Astrocyte of the spinal cord (primary cell): ENCODE results near the gene PLCH1.

ENCODE experiments used
- DNase-seq: peaks from one replicate; pipeline ENCODE4 v3.0.0; 2011; ENCODE audit warnings: low read depth, low spot score
- H3K4me3 ChIP-seq: 2 replicates; pipeline ENCODE4 v1.5.1; 2011; ENCODE audit warnings: low read depth, mild to moderate bottlenecking, low read length, moderate library complexity
- in situ Hi-C: cut with HindIII; loops from 2 replicates; pipeline ENCODE4 v1.10.0; 2017; ENCODE audit warnings: low sequenced_read_pairs
- TF ChIP-seq, protein P1 (sequence below): IDR thresholded peaks from 2 replicates; pipeline ENCODE4 v1.5.1; 2012; ENCODE audit warnings: low read depth, mild to moderate bottlenecking, low read length, inconsistent platforms

The PLCH1 gene

DNA sequence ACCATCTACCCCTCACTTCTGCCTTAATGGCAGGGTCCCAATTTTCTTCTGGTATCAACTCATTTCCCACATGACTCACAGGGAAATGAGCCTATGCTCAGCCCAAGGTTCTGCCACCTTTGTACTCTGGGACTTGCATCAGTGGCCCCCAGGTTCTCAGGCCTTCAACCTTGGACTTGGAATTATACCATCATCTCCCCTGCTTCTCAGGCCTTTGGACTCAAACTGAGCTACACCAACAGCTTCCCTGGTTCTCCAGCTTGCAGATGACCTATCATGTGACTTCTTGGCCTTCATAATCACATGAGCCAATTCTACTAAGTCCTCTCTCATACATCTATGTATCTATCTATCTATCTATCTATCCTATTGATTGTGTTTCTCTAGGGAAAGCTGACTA is 149.5 kb downstream of the PLCH1 start:
- H3K4me3 ChIP-seq = no peak overlapping the region
- no peak for DNase-seq
- TF ChIP-seq, protein P1, sequence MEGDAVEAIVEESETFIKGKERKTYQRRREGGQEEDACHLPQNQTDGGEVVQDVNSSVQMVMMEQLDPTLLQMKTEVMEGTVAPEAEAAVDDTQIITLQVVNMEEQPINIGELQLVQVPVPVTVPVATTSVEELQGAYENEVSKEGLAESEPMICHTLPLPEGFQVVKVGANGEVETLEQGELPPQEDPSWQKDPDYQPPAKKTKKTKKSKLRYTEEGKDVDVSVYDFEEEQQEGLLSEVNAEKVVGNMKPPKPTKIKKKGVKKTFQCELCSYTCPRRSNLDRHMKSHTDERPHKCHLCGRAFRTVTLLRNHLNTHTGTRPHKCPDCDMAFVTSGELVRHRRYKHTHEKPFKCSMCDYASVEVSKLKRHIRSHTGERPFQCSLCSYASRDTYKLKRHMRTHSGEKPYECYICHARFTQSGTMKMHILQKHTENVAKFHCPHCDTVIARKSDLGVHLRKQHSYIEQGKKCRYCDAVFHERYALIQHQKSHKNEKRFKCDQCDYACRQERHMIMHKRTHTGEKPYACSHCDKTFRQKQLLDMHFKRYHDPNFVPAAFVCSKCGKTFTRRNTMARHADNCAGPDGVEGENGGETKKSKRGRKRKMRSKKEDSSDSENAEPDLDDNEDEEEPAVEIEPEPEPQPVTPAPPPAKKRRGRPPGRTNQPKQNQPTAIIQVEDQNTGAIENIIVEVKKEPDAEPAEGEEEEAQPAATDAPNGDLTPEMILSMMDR = no peak
- in situ Hi-C loops = no loop called here

DNA sequence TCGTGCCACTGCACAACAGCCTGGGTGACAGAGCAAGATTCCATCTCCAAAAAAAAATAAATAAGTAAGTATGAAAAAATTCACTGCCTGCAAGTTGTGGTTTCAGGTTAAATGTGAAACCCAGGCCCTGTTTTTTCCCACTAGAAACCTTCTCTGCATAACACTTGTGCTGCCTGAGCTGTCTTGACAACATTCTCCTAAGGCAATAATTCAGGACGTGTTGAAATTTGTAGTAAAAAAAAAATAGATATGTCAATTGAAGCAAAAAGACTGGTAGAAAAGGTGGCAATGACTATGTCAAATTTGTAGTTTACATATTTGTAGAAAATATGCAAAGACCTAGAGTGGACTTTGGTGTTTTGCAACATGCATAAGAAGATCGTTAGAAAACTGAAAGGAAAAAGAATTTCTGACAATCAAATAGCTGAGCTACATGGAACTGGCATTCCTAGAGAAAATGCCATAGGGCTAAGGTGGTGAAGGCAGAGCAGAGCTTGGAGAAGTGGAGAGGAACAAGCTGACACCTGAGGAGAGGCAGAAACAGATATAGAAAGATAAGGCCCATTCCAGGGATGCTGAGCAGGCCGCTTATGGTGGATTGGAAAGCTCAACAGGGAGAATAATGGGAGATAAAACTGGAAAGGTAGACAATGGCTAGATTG is 150.2 kb downstream of the PLCH1 start:
- no peak for DNase-seq
- in situ Hi-C loops = no loop called here

DNA sequence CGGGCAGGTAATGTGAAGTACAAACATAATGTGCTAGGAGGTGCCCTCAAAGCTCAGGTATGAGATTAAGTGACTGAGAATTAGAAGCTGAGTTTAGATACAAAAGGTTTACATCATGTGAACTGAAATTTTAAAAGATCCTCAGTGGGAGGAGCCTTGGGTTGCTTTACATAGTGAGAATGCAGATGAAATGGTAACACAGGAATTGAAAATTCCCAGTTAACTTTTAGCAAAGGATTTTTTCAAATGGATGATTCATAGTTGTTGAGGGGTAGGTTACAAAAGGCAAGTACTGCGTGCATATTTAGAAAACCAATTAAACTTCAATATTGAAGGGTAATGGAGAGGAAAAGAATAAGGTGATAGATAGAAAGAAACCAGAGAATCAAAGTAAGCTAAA is 157.3 kb downstream of the PLCH1 start:
- no peak for DNase-seq
- in situ Hi-C loops = no loop called here
- TF ChIP-seq, protein P1 = no peak
- no peak overlapping the region for H3K4me3 ChIP-seq

More for the DNA sequence above, 150.2 kb downstream of the PLCH1 start:
- TF ChIP-seq, protein P1 = no peak
- no peak overlapping the region for H3K4me3 ChIP-seq

DNA sequence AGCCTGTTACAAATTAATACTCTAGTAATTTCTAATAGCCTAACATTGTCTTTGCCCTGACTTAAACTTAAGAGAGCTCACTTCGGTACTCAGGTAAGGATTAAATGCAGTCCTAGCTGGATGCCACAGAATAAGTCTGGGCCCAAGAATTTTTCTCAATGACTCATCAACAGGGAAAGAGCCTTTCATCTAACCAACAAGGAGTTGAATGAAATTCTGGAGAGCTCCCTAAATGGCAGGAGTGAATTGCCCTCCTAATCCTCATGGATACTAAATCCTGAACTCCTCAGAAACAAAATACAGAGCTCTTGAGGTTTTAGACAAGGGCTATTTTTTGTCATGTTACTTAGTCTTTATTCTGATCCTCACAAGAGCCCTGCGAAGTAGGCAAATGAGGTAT is 159.5 kb downstream of the PLCH1 start:
- no peak for DNase-seq
- no peak overlapping the region for H3K4me3 ChIP-seq
- TF ChIP-seq, protein P1 = no peak
- in situ Hi-C loops = no loop called here

DNA sequence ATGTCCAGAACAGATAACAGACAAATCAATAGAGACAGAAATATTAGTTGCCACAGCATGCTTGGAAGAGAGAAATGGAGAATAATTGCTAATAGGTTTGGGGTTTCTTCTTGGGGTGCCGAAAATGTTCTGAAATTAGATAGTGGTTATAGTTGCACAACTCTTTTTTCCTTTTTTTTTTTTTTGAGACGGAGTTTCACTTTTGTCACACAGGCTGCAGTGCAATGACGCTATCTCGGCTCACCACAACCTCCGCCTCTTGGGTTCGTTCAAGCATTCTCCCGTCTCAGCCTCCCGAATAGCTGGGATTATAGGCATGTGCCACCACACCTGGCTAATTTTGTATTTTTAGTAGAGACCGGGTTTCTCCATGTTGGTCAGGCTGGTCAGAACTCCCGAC is 163.3 kb downstream of the PLCH1 start:
- in situ Hi-C loops = no loop called here
- no peak overlapping the region for H3K4me3 ChIP-seq
- TF ChIP-seq, protein P1 = no peak
- no peak for DNase-seq

DNA sequence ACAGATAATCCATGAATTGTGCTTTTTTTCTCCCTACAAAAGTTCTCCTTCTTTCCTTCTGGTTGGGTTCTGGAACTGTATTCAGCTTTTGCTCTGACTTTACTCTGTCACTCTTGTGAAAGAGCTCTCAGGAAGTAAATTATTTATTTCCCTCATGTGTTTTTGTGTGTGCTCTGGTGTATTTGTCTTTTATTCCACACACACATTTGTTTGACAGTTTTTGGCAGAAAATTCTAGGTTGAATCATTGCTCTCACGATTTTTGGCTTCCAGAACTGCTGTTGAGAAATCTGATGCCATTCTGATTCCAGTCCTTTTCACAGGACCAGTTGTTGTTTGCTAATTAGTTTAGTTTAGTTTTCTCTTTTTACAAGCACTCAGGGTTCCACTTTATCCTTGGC is 172.8 kb downstream of the PLCH1 start:
- H3K4me3 ChIP-seq = no peak overlapping the region
- no peak for DNase-seq
- in situ Hi-C loops = no loop called here

More for the DNA sequence above, 172.8 kb downstream of the PLCH1 start:
- TF ChIP-seq, protein P1 = no peak
